ENCODE measurements around the gene AIFM1.

Gene AIFM1

GRCh38 chrX:130086447-130087206 is 79.0 kb downstream of the AIFM1 start:
- peaks cover 12% of the 10 kb centered on the region for H3K4me1 Mint-ChIP-seq
- no peak overlapping the region for H3K27ac Mint-ChIP-seq
- peaks cover 7% of the 10 kb centered on the region for H3K36me3 Mint-ChIP-seq (ENCODE audit: low read depth)
- no peak for TF ChIP-seq CTCF (IDR thresholded peaks at IDR 0.05; ENCODE audit: unreplicated experiment in 3 of 3)
- no peak overlapping the region for H3K4me3 Mint-ChIP-seq
- H3K27me3 Mint-ChIP-seq (ENCODE audit: low read depth), result peaks cover 3% of the 10 kb centered on the region
- peaks cover 17% of the 10 kb centered on the region for H3K9me3 Mint-ChIP-seq

- Mint-ChIP-seq H3K27ac (peak overlapping the region; percentile 23 to 68 (median 39)), H3K4me1 (peaks cover 16% of the 10 kb centered on the region), H3K36me3 (ENCODE audit: low read depth) (peaks cover 7% of the 10 kb centered on the region), H3K4me3 (no peak overlapping the region), H3K9me3 (peaks cover 20% of the 10 kb centered on the region), H3K27me3 (ENCODE audit: low read depth) (peaks cover 3% of the 10 kb centered on the region)
- TF ChIP-seq CTCF (IDR thresholded peaks at IDR 0.05; ENCODE audit: unreplicated experiment in 3 of 3), result no peak
Measured at GRCh38 chrX:130085551-130086446, 79.8 kb downstream of the AIFM1 start.

DNA sequence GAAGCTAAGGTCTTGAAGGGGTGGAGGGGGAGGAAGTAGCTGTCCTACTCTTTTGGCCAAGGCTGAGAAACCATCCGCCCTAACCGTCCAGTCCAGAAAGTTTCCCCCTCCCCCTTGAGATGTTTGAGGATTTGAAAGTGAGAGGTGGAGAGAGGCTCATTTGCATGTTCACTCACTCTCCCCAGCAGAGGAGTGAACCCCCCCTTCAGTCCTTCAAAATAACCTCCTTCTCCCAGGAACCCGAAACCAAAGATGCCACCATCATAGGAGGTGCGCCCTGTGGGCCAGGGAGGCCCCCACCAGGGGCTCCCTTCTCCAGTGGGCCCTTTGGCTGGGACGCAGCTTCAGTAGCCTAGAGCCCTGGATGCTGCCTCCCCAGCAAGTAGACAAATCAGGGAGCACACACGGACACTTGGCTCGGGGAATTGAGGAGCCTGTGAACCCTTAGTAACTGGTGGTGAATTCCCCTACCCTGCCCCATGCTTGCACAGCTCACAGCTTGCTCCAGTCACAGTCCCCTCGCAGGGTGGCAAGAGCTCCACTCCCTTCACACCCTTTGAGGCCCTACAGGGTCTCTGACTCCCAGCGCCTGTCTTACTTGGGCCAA is 80.9 kb downstream of the AIFM1 start:
- peaks cover 16% of the 10 kb centered on the region for H3K9me3 Mint-ChIP-seq
- no peak overlapping the region for H3K4me3 Mint-ChIP-seq
- peaks cover 3% of the 10 kb centered on the region for H3K27me3 Mint-ChIP-seq (ENCODE audit: low read depth)
- H3K4me1 Mint-ChIP-seq, result peaks cover 20% of the 10 kb centered on the region
- no peak for TF ChIP-seq CTCF (IDR thresholded peaks at IDR 0.05; ENCODE audit: unreplicated experiment in 3 of 3)
- H3K36me3 Mint-ChIP-seq (ENCODE audit: low read depth), result peaks cover 4% of the 10 kb centered on the region
- peak overlapping the region in 1 of 3 experiments; percentile 68 for H3K27ac Mint-ChIP-seq

GRCh38 chrX:130083656-130084382 is 81.8 kb downstream of the AIFM1 start:
- H3K36me3 Mint-ChIP-seq (ENCODE audit: low read depth), result peaks cover 4% of the 10 kb centered on the region
- TF ChIP-seq CTCF (IDR thresholded peaks at IDR 0.05; ENCODE audit: unreplicated experiment in 3 of 3), result no peak
- peak overlapping the region; percentile 28 to 48 (median 46) for H3K27ac Mint-ChIP-seq
- peaks cover 3% of the 10 kb centered on the region for H3K27me3 Mint-ChIP-seq (ENCODE audit: low read depth)
- peak overlapping the region in 2 of 3 experiments; percentile 1 to 6 for H3K4me3 Mint-ChIP-seq
- peaks cover 13% of the 10 kb centered on the region for H3K9me3 Mint-ChIP-seq
- peaks cover 21% of the 10 kb centered on the region for H3K4me1 Mint-ChIP-seq

DNA sequence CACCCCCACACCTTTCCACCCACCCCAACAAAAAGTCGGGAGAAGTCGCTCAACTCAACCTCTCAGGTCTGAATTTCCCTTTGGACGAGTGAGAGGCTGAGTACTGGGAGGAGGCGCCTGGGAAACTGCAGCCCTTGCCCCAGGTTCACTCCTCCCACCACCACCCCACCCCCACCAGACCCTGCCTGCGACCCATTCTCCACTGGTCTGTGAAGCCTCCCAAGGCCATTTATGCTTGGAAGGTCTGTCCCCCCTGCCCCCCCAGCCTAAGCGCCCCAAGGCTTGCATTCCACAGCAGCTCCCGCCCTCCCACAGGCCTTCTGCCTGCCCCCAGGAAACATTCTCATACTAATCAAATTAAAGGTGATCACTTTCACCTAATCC is 82.5 kb downstream of the AIFM1 start:
- H3K36me3 Mint-ChIP-seq (ENCODE audit: low read depth), result peaks cover 4% of the 10 kb centered on the region
- peaks cover 3% of the 10 kb centered on the region for H3K27me3 Mint-ChIP-seq (ENCODE audit: low read depth)
- no peak for TF ChIP-seq CTCF (IDR thresholded peaks at IDR 0.05; ENCODE audit: unreplicated experiment in 3 of 3)
- H3K4me3 Mint-ChIP-seq, result peak overlapping the region in 2 of 3 experiments; percentile 1 to 6
- H3K4me1 Mint-ChIP-seq, result peaks cover 21% of the 10 kb centered on the region
- peak overlapping the region; percentile 28 to 48 (median 46) for H3K27ac Mint-ChIP-seq
- peaks cover 16% of the 10 kb centered on the region for H3K9me3 Mint-ChIP-seq
